HG02763 (cell line): Measurements from ENCODE around the gene AMPD2.
"Not testable (repeated sequence)": the region's sequence is repeated elsewhere in the genome, so short reads cannot be mapped to it uniquely, and the experiment has no call there.

Source experiments
- ATAC-seq: cut with Tn5 transposase; IDR thresholded peaks from one replicate; pipeline ENCODE4 v1.9.1; 2021; ENCODE audit warnings: mild to moderate bottlenecking, moderate library complexity; ENCODE audit not compliant: unreplicated experiment

AMPD2 gene

GRCh38 chr1:109676683-109677381 lies 57.2 kb downstream of the AMPD2 start:
- ATAC-seq = not testable (repeated sequence)

- no peak for ATAC-seq
These were observed 57.8 kb downstream of the AMPD2 start for GRCh38 chr1:109677459-109677858.

- not testable (repeated sequence) for ATAC-seq
These were observed 59.0 kb downstream of the AMPD2 start for GRCh38 chr1:109678637-109679036.
